ENCODE data around the gene HSD11B1L. TPM values are rescaled to one million over a fixed set of nuclear protein-coding genes. Genes with fewer than 3 reads are reported as not detected.

HSD11B1L gene
- total RNA-seq, 2 donors from 2014 or later: 10.3 to 12.6 TPM

- TF ChIP-seq CTCF (IDR thresholded peaks at IDR 0.05): no peak
- DNase-seq (ENCODE audit: low spot score): no peak
- Histone ChIP-seq H3K4me3 (no peak overlapping the region), H3K27ac (no peak overlapping the region), H3K4me1 (no peaks in the 10 kb centered on the region), H3K27me3 (no peaks in the 10 kb centered on the region), H3K36me3 (peaks cover 83% of the 10 kb centered on the region), H3K9me3 (no peaks in the 10 kb centered on the region)
Measured at GRCh38 chr19:5646703-5647102, 34.1 kb upstream of the HSD11B1L start.

- no peaks in the 10 kb centered on the region for H3K27me3 ChIP-seq
- no peak overlapping the region for H3K4me3 ChIP-seq
- DNase-seq (ENCODE audit: low spot score): no peak
- peaks cover 86% of the 10 kb centered on the region for H3K36me3 ChIP-seq
- no peak overlapping the region for H3K27ac ChIP-seq
- H3K4me1 ChIP-seq: no peaks in the 10 kb centered on the region
- TF ChIP-seq CTCF (IDR thresholded peaks at IDR 0.05): no peak
- no peaks in the 10 kb centered on the region for H3K9me3 ChIP-seq
Measured at GRCh38 chr19:5648464-5648863, 32.4 kb upstream of the HSD11B1L start.

- no peaks in the 10 kb centered on the region for H3K9me3 ChIP-seq
- H3K4me1 ChIP-seq: no peaks in the 10 kb centered on the region
- H3K36me3 ChIP-seq: peaks cover 92% of the 10 kb centered on the region
- H3K27ac ChIP-seq: no peak overlapping the region
- no peak for TF ChIP-seq CTCF (IDR thresholded peaks at IDR 0.05)
- no peak overlapping the region for H3K4me3 ChIP-seq
- DNase-seq (ENCODE audit: low spot score): no peak
- no peaks in the 10 kb centered on the region for H3K27me3 ChIP-seq
Measured at GRCh38 chr19:5651361-5651760, 29.5 kb upstream of the HSD11B1L start.

GRCh38 chr19:5652261-5652660, 28.6 kb upstream of the HSD11B1L start:
- H3K27ac ChIP-seq: no peak overlapping the region
- peaks cover 92% of the 10 kb centered on the region for H3K36me3 ChIP-seq
- no peak for DNase-seq (ENCODE audit: low spot score)
- TF ChIP-seq CTCF (IDR thresholded peaks at IDR 0.05): no peak
- H3K27me3 ChIP-seq: no peaks in the 10 kb centered on the region
- H3K4me1 ChIP-seq: no peaks in the 10 kb centered on the region
- no peak overlapping the region for H3K4me3 ChIP-seq
- no peaks in the 10 kb centered on the region for H3K9me3 ChIP-seq

GRCh38 chr19:5654931-5655330, 25.9 kb upstream of the HSD11B1L start:
- Histone ChIP-seq H3K36me3 (peaks cover 100% of the 10 kb centered on the region), H3K27ac (no peak overlapping the region), H3K4me3 (no peak overlapping the region), H3K9me3 (no peaks in the 10 kb centered on the region), H3K27me3 (no peaks in the 10 kb centered on the region), H3K4me1 (no peaks in the 10 kb centered on the region)
- DNase-seq (ENCODE audit: low spot score): no peak
- no peak for TF ChIP-seq CTCF (IDR thresholded peaks at IDR 0.05)

- Histone ChIP-seq H3K27me3 (no peaks in the 10 kb centered on the region), H3K36me3 (peaks cover 99% of the 10 kb centered on the region), H3K27ac (no peak overlapping the region), H3K4me1 (no peaks in the 10 kb centered on the region), H3K9me3 (no peaks in the 10 kb centered on the region), H3K4me3 (no peak overlapping the region)
- no peak for DNase-seq (ENCODE audit: low spot score)
- no peak for TF ChIP-seq CTCF (IDR thresholded peaks at IDR 0.05)
Measured at GRCh38 chr19:5655412-5655811, 25.4 kb upstream of the HSD11B1L start.

All from right atrium auricular region (tissue), 2 donors.